ENCODE measurements around the gene PNKD.

The PNKD gene

GRCh38 chr2:218273908-218274249, 3.6 kb downstream of the PNKD start:
- no peak for DNase-seq

GRCh38 chr2:218274586-218274985, 4.3 kb downstream of the PNKD start:
- DNase-seq, result no peak

GRCh38 chr2:218275371-218276072, 5.2 kb downstream of the PNKD start:
- no peak for DNase-seq

- DNase-seq, result no peak
Measured at GRCh38 chr2:218276986-218277755, 6.9 kb downstream of the PNKD start.

- no peak for DNase-seq
Measured at GRCh38 chr2:218277921-218278320, 7.6 kb downstream of the PNKD start.

- no peak for DNase-seq
Measured at GRCh38 chr2:218278531-218279360, 8.4 kb downstream of the PNKD start.

- DNase-seq, result no peak
Measured at GRCh38 chr2:218280260-218280870, 10.0 kb downstream of the PNKD start.

- no peak for DNase-seq
Measured at GRCh38 chr2:218281449-218281848, 11.1 kb downstream of the PNKD start.

GRCh38 chr2:218282173-218282991, 12.1 kb downstream of the PNKD start:
- no peak for DNase-seq

- DNase-seq, result peak; percentile 20
Measured at GRCh38 chr2:218284106-218284811, 13.9 kb downstream of the PNKD start.

GRCh38 chr2:218285604-218286003, 15.3 kb downstream of the PNKD start:
- DNase-seq, result no peak

GRCh38 chr2:218286570-218287459, 16.5 kb downstream of the PNKD start:
- peak; percentile 96 for DNase-seq

- DNase-seq, result peak; percentile 46
Measured at GRCh38 chr2:218289639-218290315, 19.5 kb downstream of the PNKD start.

- DNase-seq, result peak; percentile 71
Measured at GRCh38 chr2:218290316-218291261, 20.3 kb downstream of the PNKD start.

- peak; percentile 43 for DNase-seq
Measured at GRCh38 chr2:218291318-218292047, 21.2 kb downstream of the PNKD start.

GRCh38 chr2:218292048-218293014, 22.0 kb downstream of the PNKD start, which contains the start of gene TMBIM1:
Gene TMBIM1, minus strand, starts transcription at chr2:218292503. Its CDS starts 10,362 bp downstream, at chr2:218282141.
- peak; percentile 88 for DNase-seq
